Forelimb muscle (tissue), 1 donor: ENCODE data around the gene FHL3. TPM values are rescaled to one million over a fixed set of nuclear protein-coding genes. Genes with fewer than 3 reads are reported as not detected.

Source experiments
- DNase-seq: peaks from one replicate; pipeline ENCODE4 v3.0.0-alpha.2; 2013; ENCODE audit warnings: low read depth
- polyA plus RNA-seq: library from polyadenylated mRNA; unstranded; fragments of 120-200 nt; gene quantifications from one replicate; pipeline ENCODE4 v1.2.1, GENCODE V29; 2013; ENCODE audit not compliant: insufficient read length

FHL3 gene
- polyA plus RNA-seq, 1 donor, result 183 TPM

DNA sequence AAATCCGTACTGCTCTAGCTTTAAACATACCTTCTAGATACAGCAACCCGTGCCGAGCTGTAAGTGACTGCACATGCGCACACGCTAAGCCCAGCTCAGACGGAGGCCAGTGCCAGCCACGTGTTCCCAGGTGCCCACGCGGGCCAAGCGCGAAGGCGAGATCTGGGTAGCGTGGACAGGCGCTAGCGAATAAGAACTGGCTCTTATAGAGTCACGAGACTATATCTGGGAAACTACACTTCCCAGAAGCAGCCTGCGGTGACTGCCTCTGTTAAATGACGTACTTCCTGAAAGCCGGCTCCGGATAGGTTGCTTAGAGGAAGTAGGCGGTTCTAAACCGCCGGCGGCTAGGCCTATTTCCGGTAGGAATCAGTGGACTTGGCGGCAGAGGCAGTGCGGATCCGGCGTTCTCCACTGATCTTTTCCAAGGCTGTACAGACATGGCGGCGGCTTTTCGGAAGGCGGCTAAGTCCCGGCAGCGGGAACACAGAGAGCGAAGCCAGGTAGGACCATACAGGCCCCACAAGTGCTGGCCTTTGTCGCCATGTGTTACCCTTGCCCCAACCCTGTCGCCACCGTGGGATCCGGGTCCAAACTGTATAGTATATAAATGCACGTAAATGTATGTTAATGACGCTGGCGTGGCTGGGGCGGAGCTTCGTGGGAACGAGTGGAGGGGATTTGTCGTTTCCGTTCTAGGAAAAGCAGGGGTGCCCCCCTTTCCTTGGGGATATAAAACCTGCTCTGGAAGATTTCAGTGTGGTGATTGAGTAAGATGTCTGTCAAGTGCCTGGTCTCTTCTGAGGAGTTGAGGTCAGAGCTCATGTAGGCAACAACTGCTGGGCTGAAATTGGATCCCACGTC lies 7.3 kb upstream of the FHL3 start, which contains the start of gene UTP11:
UTP11 (plus strand) TSS at position 372 of the 864 bp plus-strand sequence; CDS start at position 441, 69 bp downstream.
- DNase-seq, result peak; percentile 98

DNA sequence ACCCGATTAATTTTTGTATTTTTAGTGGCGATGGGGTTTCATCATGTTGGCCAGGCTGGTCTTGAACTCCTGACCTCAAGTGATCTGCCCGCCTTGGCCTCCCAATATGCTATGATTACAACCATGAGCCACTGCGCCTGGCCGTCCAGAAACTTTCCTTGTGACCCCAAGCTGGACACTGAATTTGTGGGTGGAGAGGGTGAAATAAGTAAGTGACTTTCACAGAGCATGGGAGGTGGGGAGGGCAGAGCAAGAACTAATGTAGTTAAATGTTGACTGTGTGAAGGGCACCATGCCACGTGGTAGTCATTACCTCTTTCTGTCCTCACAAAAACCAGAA lies 4.5 kb upstream of the FHL3 start:
- DNase-seq, result no peak

DNA sequence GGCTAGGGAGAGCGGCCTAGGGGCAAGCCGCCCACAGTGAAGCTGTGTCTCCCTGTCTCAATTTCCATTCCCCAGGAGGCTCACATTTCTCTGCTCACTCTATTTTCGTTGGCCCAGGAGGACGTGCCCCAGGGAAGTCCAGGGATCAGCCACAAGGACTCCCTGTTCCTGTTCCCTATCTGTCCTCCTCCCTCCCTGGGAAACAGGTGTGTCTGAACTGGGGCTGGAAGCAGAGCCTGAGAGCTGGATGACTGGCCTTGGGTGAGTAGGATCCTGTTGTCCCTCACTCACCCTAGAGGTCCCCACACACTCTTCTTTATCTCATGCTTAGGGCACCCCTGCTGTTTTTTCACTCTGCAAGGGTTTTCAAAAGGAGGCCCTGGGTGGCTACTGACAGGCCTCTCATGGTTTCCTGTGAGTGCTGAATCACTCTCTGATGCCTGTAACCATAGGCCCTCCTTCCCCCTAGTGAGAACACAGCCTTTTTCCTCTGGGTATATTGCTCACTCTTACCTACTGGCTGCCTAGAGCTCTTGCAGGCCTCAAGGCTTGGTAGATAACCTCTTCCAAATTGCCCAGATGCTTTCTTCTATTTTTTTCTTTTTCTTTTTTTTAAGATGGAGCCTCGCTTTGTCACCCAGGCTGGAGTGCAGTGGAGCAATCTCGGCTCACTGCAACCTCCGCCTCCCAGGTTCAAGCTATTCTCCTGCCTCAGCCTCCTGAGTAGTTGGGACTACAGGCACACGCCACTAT lies 4.0 kb upstream of the FHL3 start:
- no peak for DNase-seq

DNA sequence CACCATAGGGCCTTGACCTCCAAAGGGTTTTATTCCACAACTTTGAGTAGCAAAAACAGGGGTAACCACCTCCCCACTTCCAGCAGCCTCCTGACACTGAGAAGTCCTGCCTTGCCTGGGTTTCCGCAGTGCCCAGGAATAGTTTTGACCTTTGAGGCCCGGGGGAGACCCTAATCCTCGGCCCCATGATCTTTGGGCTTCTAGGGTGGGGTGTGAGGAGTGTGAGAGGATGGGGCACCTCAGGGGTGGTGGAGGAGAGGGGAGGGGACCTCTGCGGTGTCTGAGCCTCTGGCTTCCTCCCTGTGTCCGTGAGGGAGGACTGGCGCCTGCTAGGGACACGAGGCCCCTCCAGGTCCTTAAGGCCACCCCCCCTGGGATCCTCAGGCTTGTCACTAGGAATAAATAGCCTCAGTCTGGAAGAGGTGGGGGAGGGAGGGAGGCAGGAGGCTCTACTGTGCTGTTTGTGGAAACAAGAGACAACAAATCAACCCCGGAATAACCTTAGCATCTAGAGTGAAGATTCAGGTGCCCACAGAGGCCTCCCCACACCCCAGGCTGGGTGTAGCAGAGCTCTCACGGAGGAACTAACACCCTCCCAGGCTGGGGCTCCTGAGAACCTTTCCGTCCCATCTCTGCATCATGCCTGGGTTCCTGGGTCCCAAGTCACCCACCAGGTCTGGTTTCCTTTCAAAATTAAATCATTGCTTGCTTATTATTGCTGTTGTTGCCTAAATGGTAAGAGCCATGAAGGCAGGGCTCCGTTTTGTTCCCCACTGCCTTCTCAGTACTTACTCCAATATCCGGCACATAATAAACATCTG lies 904 bp upstream of the FHL3 start:
- no peak for DNase-seq

DNA sequence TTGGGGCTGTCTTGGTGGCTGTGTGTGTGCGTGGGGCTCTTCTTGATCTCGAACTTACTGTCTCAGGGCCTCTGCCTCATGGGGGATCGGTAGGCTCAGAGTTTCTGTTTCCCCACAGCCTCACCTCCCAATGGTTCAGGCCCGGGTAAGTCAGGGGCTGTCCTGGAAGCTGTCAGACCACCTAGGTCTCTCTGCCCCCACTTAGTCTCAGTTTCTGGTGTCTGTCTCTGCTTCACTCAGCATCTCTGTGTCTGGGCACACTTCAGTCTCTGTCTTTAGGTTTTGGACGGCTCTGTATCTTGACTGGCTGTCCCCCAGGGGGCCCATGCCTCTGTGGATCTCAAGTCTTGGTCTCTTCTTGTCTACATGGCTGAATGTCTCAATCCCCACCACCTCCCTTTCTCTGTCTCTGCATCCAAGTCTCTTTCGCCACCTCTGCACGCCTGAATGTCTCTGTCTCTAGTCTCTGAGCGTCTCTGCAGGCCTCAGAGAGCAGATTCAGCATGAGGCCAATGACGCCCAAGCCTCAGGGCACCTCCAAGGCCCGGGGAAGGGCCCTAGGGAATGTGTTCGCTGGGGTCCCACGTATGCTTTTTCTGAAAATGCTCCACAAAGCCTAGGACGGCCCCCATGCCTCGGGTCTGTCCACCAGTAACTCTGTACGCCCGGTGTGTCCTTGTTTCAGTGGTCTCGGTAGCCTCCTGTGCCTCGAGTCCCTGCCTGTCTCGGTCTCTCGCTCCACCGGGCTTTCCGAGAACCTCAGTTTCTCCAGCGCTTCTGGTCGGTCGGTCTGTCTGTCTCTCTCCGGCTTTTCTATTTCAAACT lies 818 bp downstream of the FHL3 start:
- no peak for DNase-seq

DNA sequence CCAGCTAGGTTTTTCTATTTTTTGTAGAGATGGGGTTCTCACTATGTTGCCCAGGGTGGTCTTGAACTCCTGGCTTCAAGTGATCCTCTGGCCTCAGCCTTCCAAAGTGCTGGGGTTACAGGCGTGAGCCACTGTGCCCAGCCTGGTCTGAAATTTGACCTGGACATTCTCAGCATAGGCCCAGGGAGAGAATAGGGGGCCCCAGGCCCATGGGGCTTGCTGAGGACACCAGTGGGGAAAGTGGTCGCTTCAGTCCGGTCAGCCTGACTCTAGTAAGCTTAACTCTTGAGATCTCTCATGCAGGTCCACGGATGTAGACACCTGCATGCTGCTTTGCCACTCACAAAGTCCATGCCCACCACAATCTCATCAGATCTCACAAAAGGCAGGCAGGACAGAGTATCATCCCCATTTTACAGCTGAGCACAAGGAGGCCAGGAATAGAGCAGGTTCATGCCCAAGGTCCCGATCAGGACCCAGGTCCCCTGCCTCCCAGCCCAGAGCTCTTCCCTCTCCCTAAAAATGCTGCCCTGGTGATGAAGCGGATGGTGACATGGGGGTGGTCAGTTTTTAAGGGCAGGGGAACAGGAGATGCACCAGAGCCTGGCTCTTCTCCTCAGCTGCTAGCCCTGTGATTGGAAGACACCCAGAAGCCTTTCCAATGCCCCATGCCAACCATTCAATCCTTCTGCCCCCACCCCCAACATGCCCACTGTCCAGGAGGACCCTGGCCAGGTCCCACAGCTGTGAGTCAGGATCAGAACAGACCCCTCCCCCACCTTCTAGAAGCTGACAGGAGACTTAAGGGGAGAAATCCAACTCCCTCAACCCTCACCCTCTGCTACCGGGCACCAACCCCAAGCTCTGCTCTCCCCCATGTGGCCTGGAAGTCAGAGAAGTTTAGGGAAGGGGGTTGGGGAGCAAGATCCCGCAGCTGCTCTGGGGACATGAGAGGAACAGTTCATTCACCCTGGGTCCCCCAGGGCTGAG lies 1.8 kb downstream of the FHL3 start:
- no peak for DNase-seq

DNA sequence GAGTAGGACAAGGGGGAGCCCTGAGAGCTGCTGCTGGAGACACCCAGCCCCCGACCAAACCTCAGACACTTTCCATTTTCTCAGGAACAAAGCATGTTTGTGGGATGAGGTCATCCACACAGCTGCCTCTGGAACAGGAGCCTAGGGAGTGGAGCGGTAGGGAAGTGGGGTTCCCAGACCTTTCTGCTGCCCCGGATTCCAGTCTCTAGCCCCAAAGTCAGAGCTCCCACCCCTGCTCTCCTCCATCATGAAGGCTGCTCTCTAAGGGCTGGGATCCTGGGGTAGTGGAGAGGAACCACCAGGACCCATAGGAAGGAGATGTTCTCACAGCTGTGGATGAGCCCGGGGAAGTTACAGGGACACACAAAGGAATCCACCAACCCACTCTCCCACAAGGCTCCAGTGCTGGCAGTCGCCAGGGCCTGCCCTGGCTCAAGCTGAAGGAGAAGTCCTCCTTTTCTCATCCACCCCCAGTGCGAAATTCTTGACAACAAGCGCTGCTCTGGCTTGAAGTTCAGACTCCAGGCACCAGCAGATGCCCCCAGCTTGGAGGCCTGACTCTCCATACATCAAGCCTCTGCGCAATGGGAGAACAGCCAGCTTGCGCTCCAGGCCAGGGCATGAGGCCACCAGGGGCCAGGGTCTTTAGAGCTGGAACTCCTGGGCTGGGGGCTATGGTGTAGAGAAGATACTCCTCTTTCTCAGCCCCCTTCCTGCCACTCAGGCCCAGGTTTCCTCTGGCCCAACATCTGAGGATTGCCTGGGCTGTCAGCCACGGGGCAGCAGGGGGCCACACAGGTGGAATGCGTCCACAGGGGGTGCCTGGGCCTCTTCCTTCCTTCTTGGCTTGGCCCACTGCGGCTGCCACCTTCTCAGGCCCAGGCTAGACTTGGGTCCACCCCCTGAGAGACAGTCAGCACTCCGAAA lies 4.5 kb downstream of the FHL3 start:
- DNase-seq, result no peak

DNA sequence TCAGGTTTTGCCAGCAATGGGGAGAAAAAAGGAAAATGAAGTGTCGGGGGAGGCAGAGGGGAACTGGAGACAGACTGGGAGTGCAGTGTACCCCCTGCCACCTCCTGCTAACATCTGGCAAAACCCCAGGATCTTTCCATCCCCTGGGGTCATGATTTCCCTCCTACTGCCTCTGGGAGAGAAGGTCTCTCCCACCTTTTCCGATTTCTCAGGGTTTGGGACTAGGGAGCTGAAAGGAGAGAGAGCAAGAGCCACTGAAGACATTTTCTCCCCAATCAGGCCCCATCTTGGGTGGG lies 5.1 kb downstream of the FHL3 start:
- DNase-seq, result no peak

DNA sequence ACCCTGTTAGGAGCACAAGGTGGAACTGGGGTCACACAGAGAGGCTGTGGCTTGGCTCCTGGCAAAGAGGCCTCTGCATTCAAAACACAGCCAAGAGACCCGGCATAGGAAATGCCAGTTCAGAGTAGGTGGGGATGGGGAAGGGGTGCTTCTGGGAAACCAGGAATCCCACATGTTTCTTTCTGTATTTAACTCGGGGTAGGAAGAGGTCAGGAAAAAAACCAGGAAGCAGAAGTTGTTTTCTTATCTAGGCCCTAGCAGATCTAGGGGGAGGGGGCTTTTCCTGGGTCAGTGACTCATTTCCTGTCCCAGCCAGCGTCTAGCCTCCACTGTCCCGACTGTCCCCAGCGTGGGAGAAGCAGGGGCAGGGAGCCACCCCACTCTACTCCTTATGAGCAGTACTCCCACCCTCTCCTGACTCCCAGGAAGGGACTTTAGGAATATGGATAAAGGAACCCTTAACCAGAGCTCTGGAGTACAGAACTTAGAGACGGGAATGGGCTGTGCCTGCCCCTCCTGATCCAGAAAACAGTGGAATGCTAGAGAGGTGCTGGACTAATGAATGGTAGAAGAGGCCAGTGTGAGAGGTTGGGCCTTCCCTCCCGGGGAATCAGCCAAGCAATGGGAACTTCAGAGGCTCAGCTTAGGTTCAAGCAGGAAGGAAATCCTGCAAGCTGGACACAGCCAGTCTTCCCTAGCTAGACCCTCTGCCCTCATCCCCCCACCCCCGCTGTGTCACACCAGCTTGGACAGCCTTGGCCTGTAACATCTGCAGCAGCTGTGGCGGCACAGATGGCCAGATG lies 5.7 kb downstream of the FHL3 start:
- no peak for DNase-seq

DNA sequence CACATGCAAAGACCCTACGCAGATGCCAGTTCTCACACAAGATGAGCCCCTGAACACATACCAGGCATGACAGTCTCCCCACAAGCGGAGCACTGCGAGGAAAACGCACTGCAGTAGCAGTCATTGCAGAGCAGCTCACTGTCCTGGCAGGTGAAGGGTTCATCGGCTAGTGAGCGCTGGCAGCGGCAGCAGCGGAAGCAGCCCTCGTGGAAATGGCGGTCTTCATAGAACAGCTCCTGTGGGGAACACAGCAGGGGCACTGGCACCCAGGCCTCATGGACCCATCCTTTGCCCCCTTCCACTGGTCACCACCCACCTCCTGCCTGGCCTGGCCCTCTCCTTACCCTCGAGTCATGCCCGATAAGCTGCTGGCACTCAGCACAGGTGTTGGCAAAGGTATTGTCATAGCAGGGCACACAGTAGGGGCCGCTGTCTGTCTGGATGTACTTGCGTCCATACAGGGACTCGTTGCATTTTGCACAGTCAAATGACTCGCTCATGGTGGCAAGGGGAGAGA lies 6.3 kb downstream of the FHL3 start:
- no peak for DNase-seq

DNA sequence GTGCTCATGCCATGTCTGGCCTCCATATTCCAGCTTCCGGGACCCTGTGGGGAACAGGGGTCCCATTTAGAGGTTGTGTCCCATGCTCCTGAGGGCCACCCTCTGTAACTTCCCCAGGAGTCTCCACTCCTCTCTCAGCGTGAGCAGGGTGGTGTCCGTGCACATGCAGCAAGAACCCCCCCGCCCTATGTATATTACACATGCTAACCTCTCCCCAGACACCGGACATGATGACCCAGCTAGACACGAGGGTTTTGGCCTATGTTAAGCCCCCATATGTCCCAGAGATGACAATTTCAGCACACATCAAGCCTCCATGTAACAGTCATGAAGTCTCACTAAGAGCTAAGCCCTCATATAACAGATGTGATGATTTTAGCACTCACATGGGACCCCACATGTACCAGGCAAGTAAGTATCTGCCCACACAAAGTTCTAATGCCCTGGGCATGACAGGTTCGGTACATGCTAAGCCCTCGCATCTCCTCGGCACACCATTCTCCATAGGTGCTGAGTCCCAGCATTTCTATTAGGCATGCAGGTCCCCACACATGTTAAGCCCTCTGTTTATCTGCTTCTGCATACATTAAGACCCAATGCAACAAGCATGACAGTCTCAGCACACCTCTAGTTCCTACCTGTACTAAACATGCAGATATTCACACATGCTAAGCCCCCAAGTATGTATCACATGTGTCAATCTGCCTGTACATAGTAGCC lies 7.1 kb downstream of the FHL3 start:
- DNase-seq, result no peak

DNA sequence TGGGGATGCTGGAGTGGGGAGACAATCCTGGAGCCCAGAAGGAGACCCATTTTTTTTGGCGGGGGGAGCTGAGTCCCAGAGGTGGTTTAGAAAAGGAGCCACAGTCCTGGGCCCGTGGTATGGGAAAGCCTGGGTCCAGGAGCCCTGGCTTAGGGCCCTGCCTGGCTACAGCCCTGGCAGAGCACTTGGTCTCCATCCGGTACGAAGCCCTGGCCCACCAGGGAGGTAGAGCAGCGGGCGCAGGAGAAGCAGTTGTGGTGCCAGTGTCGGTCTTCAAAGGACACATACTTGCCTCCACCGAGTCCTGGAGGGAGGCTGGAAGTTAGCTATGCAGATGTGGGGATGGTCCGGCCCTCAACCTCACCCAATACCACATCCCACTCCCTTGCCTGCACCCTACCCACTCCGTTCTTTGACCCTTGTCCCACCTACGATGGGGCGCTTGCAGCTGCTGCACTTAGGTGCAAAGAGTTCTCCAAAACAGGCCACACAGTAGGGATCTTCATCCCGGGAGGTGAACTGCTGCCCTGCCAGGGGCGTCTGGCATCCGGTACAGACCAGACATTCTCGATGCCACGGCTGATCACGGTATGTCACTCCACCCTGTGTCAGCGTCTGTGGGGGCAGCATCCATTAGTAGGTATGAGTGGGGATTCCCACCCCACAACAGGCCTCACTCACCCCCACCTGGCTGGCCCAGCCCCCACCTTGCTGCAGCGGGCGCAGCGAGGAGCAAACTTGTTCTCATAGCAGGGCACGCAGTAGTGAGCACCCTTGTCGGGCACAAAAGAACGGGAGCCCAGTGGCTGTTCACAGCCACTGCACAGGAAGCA lies 7.8 kb downstream of the FHL3 start:
- no peak for DNase-seq

DNA sequence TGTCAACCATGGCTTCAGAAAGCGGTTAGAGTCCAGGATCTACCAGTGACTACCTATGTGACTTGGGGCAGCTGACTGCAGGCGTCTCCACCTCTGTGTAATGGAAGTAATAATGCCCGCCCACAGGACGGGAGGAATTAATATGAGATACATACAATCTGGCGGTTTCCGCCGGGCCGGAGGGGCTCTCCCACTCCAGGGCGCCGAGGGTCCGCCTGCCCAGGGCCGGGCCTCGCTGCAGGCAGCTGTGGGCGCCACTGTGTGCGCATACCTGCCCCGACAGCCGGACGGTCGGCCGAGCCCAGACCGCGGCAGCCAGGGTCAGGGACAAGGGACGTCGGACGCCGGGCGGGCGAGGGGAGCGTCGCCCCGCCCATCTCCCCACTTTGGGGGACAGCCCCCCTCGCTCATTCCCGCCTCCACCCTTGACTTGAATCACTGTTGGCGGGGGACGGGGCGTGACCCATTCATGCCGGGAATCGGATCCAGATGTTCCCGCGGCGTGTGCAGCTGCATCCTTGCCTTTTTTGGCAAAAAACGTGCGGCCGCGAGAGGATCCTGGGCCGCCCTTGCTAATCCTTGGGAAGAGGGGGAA lies 9.5 kb downstream of the FHL3 start:
- DNase-seq, result peak; percentile 88

DNA sequence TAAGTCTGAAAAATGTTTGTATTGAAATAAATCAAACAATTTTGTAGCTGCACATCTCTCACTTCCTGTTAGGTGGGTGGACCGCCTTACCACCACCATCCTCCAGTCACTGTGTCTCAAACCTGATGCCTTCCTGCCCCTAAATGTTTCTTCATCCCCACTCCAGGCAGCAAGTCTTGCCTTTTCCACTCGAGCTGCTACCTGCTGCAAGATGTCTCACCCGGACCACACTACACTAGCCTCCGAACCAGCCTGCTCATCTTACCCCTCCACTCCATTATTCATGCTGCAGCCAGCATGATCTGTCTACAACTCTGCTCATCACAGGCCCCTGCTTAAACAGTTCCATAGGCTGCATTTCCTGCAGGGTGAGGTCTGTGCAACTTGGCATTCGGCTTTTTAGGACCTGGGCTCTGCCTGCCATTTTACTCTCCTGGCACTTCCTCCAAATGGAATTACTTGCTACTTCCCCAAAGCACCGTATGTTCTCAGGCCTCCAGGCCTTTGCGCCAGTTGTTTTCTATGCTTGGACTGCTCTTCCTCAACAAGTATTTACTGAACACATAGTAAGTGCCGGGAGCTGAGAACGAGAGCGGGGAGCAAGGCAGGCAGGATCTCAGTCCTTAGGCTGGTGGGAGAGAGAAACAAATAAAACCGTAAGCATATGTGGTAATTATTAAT lies 10.3 kb downstream of the FHL3 start:
- no peak for DNase-seq

DNA sequence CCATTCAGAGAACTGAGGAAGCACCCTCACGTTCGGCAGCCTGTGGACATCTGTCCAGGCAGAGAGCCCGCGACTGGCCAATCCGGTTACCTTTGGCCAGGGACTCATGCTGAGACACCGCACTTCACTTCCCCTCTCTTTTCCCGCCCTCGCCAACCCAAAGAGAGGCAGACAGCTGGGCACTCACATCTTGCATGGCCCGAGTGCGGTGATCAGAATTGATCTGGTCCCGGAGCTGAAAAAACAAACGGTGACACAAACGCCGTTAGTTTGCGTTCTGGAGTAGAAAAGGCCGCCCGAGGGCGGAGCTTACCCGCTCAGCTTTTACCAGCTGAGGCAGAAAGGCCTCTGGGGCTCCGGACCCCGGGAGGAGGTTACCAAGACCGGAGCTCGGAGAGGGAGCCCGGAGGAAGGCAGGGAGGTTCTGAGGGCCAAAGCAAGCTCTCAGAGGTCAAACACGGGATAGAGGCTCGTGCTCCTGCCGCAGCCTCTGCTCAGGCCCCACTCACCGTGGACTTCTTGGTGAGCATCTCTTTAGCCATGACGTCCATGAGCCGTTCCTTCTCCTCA lies 15.9 kb downstream of the FHL3 start:
- no peak for DNase-seq
